Neural progenitor cell (in vitro differentiated cells): Measurements from ENCODE around the gene LRRC36.

Experiments
- EZH2 ChIP-seq: fragments of 200-600 bp; sonication (generic); IDR thresholded peaks from 2 replicates; pipeline ENCODE4 v1.6.1; 2017; ENCODE audit warnings: antibody characterized with exemption, mild to moderate bottlenecking, moderate library complexity
- TF ChIP-seq, protein P1 (sequence below): fragments of 200-600 bp; sonication (generic); IDR thresholded peaks from 2 replicates; pipeline ENCODE4 v1.5.1; 2017; ENCODE audit warnings: antibody characterized with exemption, mild to moderate bottlenecking

DNA sequence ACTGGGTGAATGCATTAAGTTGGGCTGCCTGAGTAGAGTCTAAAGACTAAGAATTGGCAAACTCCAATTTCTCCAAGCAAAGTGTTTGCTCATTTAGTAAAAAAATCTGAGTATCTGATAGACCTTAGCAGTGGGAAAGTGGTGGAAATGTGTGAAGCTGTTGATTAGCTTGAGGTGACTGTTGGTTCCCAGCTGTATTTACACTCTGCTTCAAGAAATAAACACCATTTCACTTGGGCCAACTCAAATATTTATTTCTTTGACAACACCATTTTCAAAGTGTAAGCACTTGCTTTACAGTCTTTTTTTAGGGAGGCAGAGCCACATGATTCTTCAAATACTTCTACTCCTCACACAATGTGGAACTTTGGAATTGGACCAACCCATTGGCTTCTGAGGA lies 8.8 kb upstream of the LRRC36 start:
- TF ChIP-seq EZH2, result no peak
- TF ChIP-seq, protein P1, sequence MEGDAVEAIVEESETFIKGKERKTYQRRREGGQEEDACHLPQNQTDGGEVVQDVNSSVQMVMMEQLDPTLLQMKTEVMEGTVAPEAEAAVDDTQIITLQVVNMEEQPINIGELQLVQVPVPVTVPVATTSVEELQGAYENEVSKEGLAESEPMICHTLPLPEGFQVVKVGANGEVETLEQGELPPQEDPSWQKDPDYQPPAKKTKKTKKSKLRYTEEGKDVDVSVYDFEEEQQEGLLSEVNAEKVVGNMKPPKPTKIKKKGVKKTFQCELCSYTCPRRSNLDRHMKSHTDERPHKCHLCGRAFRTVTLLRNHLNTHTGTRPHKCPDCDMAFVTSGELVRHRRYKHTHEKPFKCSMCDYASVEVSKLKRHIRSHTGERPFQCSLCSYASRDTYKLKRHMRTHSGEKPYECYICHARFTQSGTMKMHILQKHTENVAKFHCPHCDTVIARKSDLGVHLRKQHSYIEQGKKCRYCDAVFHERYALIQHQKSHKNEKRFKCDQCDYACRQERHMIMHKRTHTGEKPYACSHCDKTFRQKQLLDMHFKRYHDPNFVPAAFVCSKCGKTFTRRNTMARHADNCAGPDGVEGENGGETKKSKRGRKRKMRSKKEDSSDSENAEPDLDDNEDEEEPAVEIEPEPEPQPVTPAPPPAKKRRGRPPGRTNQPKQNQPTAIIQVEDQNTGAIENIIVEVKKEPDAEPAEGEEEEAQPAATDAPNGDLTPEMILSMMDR, result no peak
